GM23248 (cell line): ENCODE data around the gene FBXO24. TPM values are rescaled to one million over a fixed set of nuclear protein-coding genes. Genes with fewer than 3 reads are reported as not detected.

Experiments used
- DNase-seq: peaks from one replicate; pipeline ENCODE4 v3.0.0-alpha.2; 2015
- H2AFZ ChIP-seq: fragments of 200-600 bp; sonication (generic); 2 replicates; pipeline ENCODE4 v1.6.1; 2016; ENCODE audit warnings: antibody characterized with exemption
- H3F3A ChIP-seq: fragments of 200-600 bp; sonication (generic); 2 replicates; pipeline ENCODE4 v1.6.1; 2016; ENCODE audit warnings: mild to moderate bottlenecking, antibody characterized with exemption, mixed run types; ENCODE audit not compliant: insufficient read depth
- H3K27ac ChIP-seq: fragments of 200-600 bp; sonication (generic); 2 replicates; pipeline ENCODE4 v1.5.1; 2016; ENCODE audit warnings: mild to moderate bottlenecking
- H3K27me3 ChIP-seq: fragments of 200-600 bp; sonication (generic); replicated peaks from 2 replicates; pipeline ENCODE4 v1.6.1; 2016; ENCODE audit warnings: mild to moderate bottlenecking; ENCODE audit not compliant: insufficient read depth
- H3K36me3 ChIP-seq: fragments of 200-600 bp; sonication (generic); 2 replicates; pipeline ENCODE4 v1.6.1; 2016; ENCODE audit warnings: low read depth, mild to moderate bottlenecking
- H3K4me1 ChIP-seq: fragments of 200-600 bp; sonication (generic); 2 replicates; pipeline ENCODE4 v1.6.1; 2016; ENCODE audit warnings: mild to moderate bottlenecking; ENCODE audit not compliant: insufficient read depth
- H3K4me2 ChIP-seq: fragments of 200-600 bp; sonication (generic); one replicate; pipeline ENCODE4 v1.6.1; 2016; ENCODE audit warnings: mild to moderate bottlenecking; ENCODE audit not compliant: unreplicated experiment
- H3K4me3 ChIP-seq: fragments of 200-600 bp; sonication (generic); 2 replicates; pipeline ENCODE4 v1.5.1; 2016; ENCODE audit warnings: mild to moderate bottlenecking
- H3K79me2 ChIP-seq: fragments of 200-600 bp; sonication (generic); 2 replicates; pipeline ENCODE4 v1.6.1; 2016; ENCODE audit warnings: mild to moderate bottlenecking; ENCODE audit not compliant: insufficient read depth
- H3K9ac ChIP-seq: fragments of 200-600 bp; sonication (generic); 2 replicates; pipeline ENCODE4 v1.6.1; 2016; ENCODE audit warnings: mild to moderate bottlenecking
- H3K9me2 ChIP-seq: fragments of 200-600 bp; sonication (generic); 2 replicates; pipeline ENCODE4 v1.6.1; 2016; ENCODE audit warnings: mixed run types, mild to moderate bottlenecking, moderate library complexity; ENCODE audit not compliant: insufficient read depth
- H3K9me3 ChIP-seq: fragments of 200-600 bp; sonication (generic); one replicate; pipeline ENCODE4 v1.6.1; 2017; ENCODE audit warnings: low read depth
- H4K20me1 ChIP-seq: fragments of 200-600 bp; sonication (generic); 2 replicates; pipeline ENCODE4 v1.6.0; 2016; ENCODE audit not compliant: insufficient read depth
- EZH2 ChIP-seq: fragments of 200-600 bp; sonication (generic); IDR thresholded peaks from 2 replicates; pipeline ENCODE4 v1.6.1; 2018; ENCODE audit warnings: antibody characterized with exemption, mild to moderate bottlenecking; ENCODE audit not compliant: insufficient read depth, poor library complexity, severe bottlenecking
- EZH2phosphoT487 ChIP-seq: fragments of 200-600 bp; sonication (generic); IDR thresholded peaks from 2 replicates; pipeline ENCODE4 v1.6.1; 2018; ENCODE audit warnings: antibody characterized with exemption, moderate library complexity, mild to moderate bottlenecking, low read depth; ENCODE audit not compliant: insufficient read depth
- WGBS, 2 experiments: methylation state at CpG; one replicate each; pipeline ENCODE4 v1.1.6; 2015 to 2017; ENCODE audit warnings: low lambda C conversion rate in 2 of 2, low coverage in 1 of 2; ENCODE audit errors: missing lambda C conversion rate in 2 of 2; 5-methylcytosine and 5-hydroxymethylcytosine counted together
- in situ Hi-C: fragments of 300-500 bp; cut with MboI; formaldehyde crosslinking; loops from 2 replicates; pipeline ENCODE4 v1.15.0; 2020
- polyA plus RNA-seq: library from polyadenylated mRNA; unstranded; fragments of >200 nt; fragmentation: Nextera tagmentation; extraction: Ambion mirVana; gene quantifications from 2 replicates; pipeline ENCODE4 v1.2.1, GENCODE V29; 2016
- total RNA-seq: library from RNA; depleted of rRNA; stranded (reverse); fragments of >200 nt; shearing (Covaris generic); gene quantifications from 2 replicates; pipeline ENCODE4 v1.2.3, GENCODE V29; 2014

Gene FBXO24
- total and polyA plus RNA-seq, 2 experiments from 2014 or later, result 0.11 to 0.43 TPM

DNA sequence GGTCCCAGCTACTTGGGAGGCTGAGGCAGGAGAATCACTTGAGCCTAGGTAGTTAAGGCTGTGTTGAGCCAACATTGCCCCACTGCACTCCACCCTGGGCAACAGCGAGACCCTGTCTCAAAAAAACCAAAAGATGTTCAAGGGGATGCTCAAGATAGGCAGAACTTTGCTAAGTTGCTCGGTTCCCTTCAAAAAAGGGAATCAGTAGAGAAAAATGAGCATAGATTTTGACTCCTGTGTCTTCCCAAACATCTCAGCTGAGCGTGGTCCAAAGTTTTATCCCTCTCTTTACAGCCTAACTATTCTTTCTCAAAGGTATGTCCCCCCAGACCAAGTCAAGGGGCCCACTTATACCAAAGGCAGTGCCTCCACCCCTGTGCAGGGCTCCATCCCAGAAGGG lies 33.1 kb upstream of the FBXO24 start:
- H3K9me3 ChIP-seq, result no peaks in the 10 kb centered on the region
- H2AFZ ChIP-seq, result no peak overlapping the region
- H3K79me2 ChIP-seq, result no peaks in the 10 kb centered on the region
- DNase-seq, result no peak
- TF ChIP-seq EZH2phosphoT487 (no peak), EZH2 (no peak)
- H3F3A ChIP-seq, result peaks cover 19% of the 10 kb centered on the region; the same call in 1 of the 2 replicates
- H3K27ac ChIP-seq, result no peak overlapping the region
- no peaks in the 10 kb centered on the region for H3K9me2 ChIP-seq
- no peak overlapping the region for H3K4me3 ChIP-seq
- no peaks in the 10 kb centered on the region for H3K36me3 ChIP-seq
- WGBS, 2 experiments, result 95 to 96% methylated on average over 3 of the region's 3 CpGs
- no peaks in the 10 kb centered on the region for H3K27me3 ChIP-seq
- peaks cover 12% of the 10 kb centered on the region for H3K4me1 ChIP-seq
- in situ Hi-C loops, result no loop called here
- H3K4me2 ChIP-seq, result no peak overlapping the region
- H3K9ac ChIP-seq, result no peak overlapping the region
- no peaks in the 10 kb centered on the region for H4K20me1 ChIP-seq

- Histone ChIP-seq H2AFZ (no peak overlapping the region), H3K36me3 (no peaks in the 10 kb centered on the region), H3K9me3 (no peaks in the 10 kb centered on the region), H3K27ac (no peak overlapping the region), H3K9me2 (no peaks in the 10 kb centered on the region), H4K20me1 (no peaks in the 10 kb centered on the region), H3K79me2 (no peaks in the 10 kb centered on the region), H3K4me3 (no peak overlapping the region), H3K4me1 (peaks cover 5% of the 10 kb centered on the region; the same call in 1 of the 2 replicates), H3K27me3 (no peaks in the 10 kb centered on the region), H3F3A (peaks cover 19% of the 10 kb centered on the region; the same call in 1 of the 2 replicates), H3K9ac (no peak overlapping the region), H3K4me2 (no peak overlapping the region)
- 82 to 83% methylated on average over 5 of the region's 5 CpGs for WGBS, 2 experiments
- TF ChIP-seq EZH2 (no peak), EZH2phosphoT487 (no peak)
- in situ Hi-C loops, result no loop called here
- DNase-seq, result no peak
These were observed 30.4 kb upstream of the FBXO24 start for GRCh38 chr7:100555701-100556100.

DNA sequence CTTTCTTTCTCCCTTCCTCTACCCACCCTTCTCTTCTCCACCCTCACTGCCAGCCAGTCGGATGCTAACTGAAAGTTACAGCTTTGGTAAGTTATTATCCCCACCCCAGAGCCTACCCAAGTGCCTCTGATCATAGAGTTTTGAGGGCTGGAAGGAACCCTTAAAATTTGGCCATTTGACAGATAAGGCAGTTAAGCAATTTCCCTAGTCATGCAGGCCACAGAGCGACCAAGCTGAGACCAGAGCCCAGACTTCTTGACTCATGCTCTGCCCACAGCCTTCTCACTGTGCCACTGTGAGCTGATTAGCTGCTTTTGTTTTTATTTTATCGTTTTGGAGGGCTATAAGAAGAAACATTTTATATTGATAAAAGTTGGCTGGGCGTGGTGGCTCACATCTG lies 29.6 kb upstream of the FBXO24 start:
- Histone ChIP-seq H3K27ac (peak overlapping the region; percentile 59), H4K20me1 (no peaks in the 10 kb centered on the region)

DNA sequence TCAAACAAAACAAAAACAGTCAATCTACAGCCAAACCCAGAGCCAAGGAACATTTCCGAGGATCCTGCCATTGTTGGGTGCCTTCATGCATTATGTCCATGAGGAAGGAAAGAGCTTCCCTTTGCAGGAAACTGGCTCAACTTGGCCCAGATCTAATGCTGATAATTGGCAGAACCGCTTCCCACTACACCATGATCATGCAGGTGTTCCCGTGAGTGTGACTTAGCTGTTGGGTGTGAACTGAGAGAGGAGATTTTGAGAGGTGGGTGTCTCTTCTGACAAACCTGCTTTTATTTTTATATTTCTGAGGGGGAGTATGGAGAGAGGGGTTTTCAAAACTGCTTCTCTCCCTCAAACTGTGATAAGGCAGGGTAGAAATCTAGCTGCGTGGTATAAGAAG lies 27.0 kb upstream of the FBXO24 start:
- 77 to 79% methylated on average over 4 of the region's 4 CpGs for WGBS, 2 experiments
- DNase-seq, result no peak
- Histone ChIP-seq H3K27ac (no peak overlapping the region), H3K79me2 (no peaks in the 10 kb centered on the region), H3F3A (peaks cover 19% of the 10 kb centered on the region; the same call in 1 of the 2 replicates), H3K4me2 (no peak overlapping the region), H2AFZ (no peak overlapping the region), H3K9ac (no peak overlapping the region), H3K4me3 (no peak overlapping the region), H3K9me2 (no peaks in the 10 kb centered on the region), H3K4me1 (peaks cover 5% of the 10 kb centered on the region; the same call in 1 of the 2 replicates), H3K36me3 (no peaks in the 10 kb centered on the region), H3K27me3 (no peaks in the 10 kb centered on the region), H3K9me3 (no peaks in the 10 kb centered on the region), H4K20me1 (no peaks in the 10 kb centered on the region)
- TF ChIP-seq EZH2phosphoT487 (no peak), EZH2 (no peak)
- in situ Hi-C loops, result no loop called here

More for the DNA sequence above, 29.6 kb upstream of the FBXO24 start:
- Histone ChIP-seq H3F3A (peaks cover 19% of the 10 kb centered on the region; the same call in 1 of the 2 replicates), H3K9me2 (no peaks in the 10 kb centered on the region), H3K9ac (0 out of 2 replicates have a peak overlapping the region, but pooled peaks have one; percentile 24), H3K27me3 (no peaks in the 10 kb centered on the region), H3K79me2 (no peaks in the 10 kb centered on the region), H2AFZ (no peak overlapping the region; the same call in 1 of the 2 replicates), H3K4me3 (no peak overlapping the region), H3K4me2 (peak overlapping the region; percentile 43), H3K4me1 (peaks cover 5% of the 10 kb centered on the region; the same call in 1 of the 2 replicates), H3K36me3 (no peaks in the 10 kb centered on the region), H3K9me3 (no peaks in the 10 kb centered on the region)
- 27 to 28% methylated on average over 4 of the region's 4 CpGs for WGBS, 2 experiments
- DNase-seq, result peak; percentile 92
- no peak for TF ChIP-seq EZH2phosphoT487
- no peak for TF ChIP-seq EZH2
- in situ Hi-C loops, result no loop called here
